IPS-NIHi7 (cell line): Measurements from ENCODE around the gene B3GALT5.
A peak's percentile ranks its signal among the peaks of the same experiment; 100 is the strongest.

Source experiments
- DNase-seq: peaks from one replicate; pipeline ENCODE4 v3.0.0; 2012; ENCODE audit warnings: mixed read lengths; ENCODE audit errors: extremely low spot score

Gene B3GALT5

DNA sequence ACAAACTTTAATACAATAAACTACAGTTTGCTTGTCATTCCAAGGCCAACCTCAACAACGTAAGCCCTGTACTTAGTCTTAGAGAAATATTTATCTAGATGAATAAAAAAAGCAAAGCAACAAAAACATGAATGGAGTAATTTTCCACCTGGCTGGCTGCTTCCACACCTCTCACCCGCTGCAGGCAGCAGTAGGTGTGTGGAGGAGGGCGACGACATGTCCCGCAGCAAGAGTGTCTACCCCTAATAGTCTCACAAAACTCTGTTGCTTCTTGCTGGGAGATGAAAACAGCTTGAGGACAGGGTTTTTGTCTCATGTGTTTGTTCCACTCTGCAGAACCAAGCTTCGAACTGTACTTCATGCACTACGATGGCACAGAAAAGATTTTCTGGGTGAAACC is 83.5 kb downstream of the B3GALT5 start:
- no peak for DNase-seq

- no peak for DNase-seq
These were observed 83.9 kb downstream of the B3GALT5 start for GRCh38 chr21:39696618-39697017.

DNA sequence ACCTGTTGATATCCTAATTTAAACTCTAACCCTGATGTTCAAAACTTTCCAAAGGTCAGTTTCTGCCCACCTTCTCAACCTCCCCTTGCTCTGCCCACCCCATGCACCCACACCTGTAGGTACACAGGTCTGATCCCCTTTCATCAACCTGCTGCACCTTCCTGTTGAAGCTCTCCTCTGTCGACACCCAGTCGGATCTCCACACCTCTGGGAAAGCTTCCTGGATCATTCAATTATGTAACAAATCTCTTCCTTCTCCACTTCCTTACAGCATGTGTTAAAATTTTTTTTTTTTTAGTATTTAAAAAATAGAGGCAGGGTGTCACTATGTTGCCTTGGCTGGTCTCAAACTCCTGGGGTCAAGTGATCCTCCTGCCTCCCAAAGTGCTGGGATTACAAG is 87.6 kb downstream of the B3GALT5 start:
- DNase-seq: no peak

DNA sequence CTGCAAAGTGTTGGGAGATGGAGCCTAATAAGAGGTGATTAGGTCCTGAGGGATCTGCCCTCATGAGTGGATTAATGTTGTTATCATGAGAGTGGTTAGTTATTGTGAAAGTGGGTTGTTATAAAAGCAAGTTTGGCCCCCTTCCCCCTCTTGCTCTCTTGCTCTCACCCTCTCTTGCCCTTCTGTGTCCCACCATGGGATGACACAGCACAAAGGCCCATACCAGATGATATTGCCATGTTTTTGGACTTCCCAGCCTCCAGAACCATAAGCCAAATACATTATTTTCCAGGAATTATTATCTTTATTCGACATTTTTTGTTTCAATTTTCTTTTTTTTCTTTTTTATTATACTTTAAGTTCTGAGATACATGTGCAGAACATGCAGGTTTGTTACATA is 90.8 kb downstream of the B3GALT5 start:
- no peak for DNase-seq

DNA sequence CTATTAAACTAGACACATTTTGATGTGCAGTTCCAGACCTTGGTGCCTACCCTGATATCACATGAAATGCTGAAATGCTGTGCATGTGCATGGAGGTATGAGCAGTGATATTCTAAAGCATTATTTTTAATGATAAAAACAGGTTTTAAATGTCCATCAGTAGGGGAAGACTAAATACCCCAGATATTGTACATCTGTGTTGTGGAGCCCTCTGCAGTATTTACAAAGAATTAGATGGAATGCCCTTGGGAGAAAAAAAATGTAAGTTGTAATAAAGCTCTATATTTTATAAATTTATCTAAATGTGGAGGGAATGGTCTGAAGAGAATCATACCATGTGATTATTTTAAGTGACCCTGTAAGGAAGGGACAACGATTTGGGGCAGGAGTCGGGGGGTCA is 93.1 kb downstream of the B3GALT5 start:
- no peak for DNase-seq

DNA sequence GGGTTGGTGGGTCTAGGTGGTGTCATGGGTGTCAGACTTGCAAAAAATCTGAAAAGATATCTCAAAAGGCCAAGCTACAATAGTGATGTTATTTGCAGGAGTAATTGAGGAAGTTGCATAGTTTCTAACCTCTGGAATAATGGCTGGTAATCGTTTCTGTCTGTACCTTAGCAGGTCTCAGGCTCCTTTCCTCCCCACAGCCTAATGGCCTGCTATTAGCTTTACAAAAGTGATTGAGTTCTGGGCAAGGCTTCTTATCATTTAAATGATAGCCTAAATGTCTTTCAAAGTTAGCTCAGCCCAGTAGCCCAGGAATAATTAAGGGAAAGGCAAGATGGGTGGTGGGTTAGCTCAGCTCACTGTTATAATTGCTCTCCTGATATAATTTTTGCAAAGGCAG is 94.6 kb downstream of the B3GALT5 start:
- DNase-seq: no peak

DNA sequence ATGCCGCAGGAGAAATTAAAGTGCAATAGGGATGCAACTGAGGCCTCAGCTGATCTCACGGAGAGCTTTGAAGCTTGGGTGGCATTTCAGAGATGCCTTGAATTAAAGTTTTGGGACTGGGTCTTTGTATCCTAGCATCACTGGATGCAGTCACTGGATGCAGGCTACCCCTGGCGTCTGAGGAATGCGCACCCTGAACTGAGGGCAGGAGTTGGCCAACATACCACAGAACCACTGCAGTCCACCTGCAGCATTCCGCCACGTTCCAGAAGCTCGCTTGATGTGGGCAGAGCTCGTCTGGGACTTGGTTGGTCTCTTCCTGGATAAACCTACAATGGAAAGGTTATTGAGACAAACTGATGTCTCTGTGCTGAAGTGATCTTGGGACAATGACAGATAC is 98.1 kb downstream of the B3GALT5 start:
- DNase-seq: no peak

GRCh38 chr21:39712273-39712672 is 99.5 kb downstream of the B3GALT5 start:
- DNase-seq: no peak

DNA sequence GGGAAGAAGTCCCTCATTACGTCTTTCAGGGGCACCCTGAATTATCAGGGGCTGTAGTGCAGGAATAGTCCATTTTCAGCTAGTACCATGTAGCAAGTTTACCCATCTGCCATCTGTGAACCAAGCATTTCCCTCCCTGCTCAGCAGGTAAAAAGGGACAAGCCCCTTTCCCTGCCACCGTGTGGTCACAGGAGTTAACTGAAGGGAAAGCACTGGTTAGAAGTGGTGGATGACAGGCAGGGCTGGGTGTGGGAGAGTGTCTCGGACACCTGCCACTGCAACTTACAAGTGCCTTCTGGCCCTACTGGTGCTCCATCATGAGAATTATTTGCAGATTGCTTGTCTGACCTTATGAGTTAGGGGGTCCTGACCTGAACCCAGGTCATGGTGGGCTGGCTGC is 100.2 kb downstream of the B3GALT5 start:
- peak; percentile 63 for DNase-seq

DNA sequence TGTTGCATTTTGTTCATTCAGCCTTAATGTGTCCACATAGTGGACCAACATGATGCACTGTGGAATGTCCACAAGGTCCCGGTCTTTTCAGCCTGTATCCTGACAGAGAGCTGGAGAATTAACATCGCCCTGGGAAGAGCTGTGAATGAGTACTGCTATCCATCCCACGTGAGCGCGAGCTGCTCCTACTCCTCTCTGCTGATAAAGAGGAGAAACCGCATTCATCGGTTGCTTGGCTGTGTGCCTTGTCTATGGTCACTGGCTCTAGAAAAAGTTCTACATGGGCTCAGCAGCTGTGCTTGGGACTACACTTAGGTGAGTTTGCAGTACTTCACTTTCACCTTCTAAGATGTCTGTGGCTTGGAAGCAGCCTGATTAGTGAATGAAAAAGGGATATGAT is 101.2 kb downstream of the B3GALT5 start:
- DNase-seq: no peak

DNA sequence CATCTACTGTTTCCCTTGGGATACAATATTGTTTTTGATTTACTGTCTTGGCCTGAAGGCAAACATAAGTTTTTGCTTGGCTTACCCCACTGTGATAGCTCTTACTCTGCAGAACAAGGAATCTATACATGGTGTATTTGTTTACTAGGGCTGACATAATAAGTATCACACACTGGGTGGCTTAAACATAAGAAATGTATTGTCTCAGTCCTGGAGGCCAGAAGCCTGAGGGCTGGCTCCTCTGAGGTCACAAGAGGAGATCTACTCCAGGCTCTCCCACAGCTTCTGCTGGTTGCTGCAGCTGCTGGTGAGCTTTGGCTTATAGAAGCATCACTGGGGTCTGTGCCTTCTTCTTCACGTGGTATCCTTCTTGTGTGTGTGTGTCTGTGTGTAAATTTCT is 101.6 kb downstream of the B3GALT5 start:
- DNase-seq: no peak

DNA sequence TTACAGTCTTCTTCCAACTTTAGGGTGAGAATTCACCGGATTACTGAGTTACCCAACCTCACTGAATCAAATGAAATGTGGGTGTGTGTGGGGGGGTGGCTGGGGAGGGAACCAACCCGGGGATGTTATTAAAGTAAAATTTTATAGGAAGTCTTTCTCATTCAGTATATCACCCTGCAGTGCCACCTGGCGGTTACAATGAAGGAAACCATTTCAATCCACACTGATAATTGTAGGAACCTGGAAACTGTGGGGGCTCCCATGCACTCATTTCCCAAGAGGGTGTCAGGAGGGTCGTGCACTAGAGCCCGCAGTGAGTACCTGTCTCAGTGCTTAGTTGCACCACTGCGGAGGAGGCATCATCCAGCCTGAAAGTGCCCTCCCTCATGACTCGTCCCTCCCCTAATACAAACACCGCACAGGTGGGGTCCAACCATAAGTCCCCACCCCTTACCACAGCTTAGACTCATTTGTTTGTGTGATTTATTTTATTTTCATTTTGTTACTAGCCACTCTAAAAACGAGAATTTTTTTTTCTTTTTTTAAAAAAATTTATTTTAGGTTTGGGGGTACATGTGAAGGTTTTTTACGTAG is 103.2 kb downstream of the B3GALT5 start:
- peak; percentile 64 for DNase-seq

GRCh38 chr21:39720126-39720778 is 107.5 kb downstream of the B3GALT5 start:
- no peak for DNase-seq

GRCh38 chr21:39721885-39722284 is 109.1 kb downstream of the B3GALT5 start:
- DNase-seq: no peak
